Stimulated activated CD4-positive, alpha-beta T cell treated with anti-CD3 and anti-CD28 coated beads, Interleukin-1b, Interleukin-23, amount 100 ng/mL, for 4 hours (primary cell): ENCODE results near the gene SLC35C1.
A peak's percentile ranks its signal among the peaks of the same experiment; 100 is the strongest.

Experiments
- DNase-seq, 2 donors: peaks; one replicate each; pipeline ENCODE4 v3.0.0-alpha.2; 2020; ENCODE audit warnings: low read depth in 2 of 2

SLC35C1 gene

DNA sequence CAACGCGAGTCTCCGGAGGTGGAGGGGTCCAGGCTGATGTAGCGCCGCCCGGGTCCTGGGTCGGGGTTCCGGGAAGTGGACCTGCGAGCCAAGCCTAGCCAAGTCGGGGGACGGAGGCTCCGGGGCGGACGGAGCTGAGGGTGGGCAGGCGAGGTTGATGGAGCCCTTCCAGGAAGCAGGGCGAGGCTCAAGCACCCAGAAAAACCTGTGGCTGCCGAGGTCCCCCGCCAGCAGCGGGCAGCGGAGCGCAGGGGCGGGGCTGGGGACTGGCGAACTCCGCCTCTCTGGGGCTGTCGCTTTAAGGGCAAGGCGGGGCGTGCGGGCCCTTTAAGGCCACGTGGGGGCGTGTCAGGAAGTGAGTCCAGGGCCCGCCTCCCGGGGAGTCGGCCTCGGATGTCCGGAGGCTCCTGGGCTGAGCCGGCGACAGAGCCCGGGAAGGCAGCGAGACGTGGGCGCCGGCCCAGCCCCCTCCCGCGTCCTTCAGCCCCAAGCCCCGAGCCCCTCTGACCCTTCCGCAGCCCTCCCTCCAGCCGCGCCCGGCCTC is at the start of gene SLC35C1:
SLC35C1 (plus strand) TSS at position 389 of the 544 bp plus-strand sequence. CDS start 653 bp downstream, outside the sequence.
- peak; percentile 92 to 97 for DNase-seq

DNA sequence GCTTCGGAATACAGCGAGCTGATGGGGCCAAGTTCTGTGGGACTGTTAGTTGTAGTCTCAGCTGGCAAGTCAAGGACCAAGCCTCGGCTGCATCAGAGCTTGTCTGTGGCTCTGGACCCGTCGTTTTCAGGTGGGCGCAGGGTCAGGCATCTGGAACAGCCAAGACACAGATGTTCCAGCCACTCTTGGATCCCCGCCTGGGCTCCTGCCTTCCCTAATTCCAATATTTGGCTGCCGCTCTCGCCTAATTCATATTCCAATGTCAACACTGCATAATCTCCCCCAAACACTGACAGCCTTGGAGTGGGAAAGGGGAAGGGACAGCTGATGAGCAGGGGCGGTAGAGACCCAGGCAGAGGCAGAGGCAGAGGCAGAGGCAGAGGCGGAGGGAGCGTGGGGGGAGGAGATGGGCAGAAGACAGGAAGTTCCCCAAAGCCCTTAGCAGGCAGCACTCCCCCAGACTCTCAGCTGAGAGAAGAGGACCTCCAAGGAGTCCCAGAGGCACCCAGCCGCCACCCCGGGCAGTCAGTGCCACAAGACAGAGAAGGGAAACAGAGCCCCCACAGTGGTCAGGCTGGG is 49.6 kb upstream of the SLC35C1 start:
- no peak for DNase-seq

DNA sequence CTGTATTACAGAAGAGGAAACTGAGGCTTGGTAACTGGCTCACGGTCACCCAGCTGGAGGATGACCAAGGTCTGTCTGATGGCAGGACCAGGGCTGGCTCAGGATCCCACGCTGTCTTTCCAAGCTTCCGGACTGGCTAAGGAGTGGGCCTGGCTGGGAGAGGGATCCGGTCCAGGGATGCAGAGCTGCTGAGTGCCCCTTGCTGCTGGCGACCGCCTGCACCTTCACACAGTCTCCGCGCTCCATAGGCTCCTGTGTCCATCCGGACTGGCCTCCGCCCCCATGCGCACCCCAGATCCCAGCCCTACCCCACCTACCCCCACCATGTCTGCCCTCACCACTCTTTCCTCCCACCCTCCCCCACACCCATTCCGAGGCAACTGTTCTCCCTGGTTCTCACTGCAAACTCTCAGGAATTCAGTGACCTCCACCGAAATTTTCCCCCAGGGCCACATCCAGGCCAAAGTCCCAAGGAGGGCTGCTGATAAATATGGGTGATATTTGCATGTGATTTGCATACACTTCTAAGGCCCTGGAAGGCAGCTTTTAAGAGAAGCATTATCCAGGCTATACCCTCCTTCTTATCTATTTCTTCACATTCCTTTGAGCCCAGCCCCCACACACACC is 48.5 kb upstream of the SLC35C1 start:
- DNase-seq, result no peak

DNA sequence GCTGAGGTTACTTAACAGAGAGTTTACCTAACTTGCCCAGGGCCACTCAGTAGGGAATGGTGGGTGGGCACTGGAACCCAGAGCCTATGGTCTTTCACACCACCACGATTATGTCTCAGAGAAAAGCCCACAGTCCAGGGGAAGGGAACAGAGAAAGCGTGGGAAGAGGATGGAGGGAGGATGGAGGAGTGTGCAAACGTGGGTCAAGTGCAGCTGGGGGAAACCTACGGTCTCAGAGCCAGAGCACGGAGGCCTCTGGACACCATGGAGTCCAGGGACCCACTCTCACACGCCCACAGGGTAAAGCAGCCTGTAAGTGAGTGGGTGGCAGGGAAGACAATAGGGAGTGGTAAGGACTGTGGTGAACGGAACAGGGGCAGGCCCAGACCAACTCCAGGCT is 47.3 kb upstream of the SLC35C1 start:
- no peak for DNase-seq

DNA sequence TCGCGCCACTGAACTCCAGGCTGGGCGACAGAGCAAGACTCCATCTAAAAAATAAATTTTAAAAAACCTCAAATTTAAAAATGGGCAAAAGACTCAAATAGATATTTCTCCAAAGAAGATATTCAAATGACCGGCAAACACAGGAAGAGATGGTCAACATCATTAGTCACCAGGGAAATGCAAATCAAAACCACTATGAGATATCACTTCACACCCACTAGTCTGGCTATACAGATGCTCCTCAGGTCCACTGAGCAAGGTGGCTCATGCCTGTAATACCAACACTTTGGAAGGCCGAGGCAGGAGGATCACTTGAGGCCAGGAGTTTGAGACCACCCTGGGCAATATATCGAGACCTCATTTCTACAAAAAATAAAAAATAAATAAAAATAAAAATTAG is 43.3 kb upstream of the SLC35C1 start:
- no peak for DNase-seq

DNA sequence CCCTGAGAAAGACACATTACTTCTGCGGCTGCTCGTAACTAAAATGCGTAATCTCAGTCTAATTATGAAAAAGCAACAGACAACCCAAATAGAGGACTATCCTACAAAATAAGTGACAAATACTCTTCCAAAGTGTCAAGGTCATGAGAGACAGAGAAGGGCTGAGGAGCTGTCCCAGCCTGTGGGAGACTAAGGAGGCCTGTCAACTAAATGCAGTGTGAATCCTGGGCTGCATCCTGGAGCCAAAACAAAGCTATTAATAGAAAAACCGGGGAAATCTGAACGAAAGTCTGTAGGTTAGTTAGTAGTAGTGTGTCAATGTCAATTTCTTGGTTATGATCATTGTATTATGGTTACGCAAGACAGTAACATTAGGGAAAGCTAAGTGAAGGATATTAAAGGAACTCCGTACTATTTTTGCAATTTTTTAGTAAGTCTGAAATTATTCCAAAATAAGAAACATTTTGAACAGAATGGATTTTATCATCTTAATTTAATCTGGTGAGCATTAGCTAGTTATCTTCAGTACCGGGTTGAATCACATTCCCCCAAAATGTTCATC is 39.8 kb upstream of the SLC35C1 start:
- no peak for DNase-seq

DNA sequence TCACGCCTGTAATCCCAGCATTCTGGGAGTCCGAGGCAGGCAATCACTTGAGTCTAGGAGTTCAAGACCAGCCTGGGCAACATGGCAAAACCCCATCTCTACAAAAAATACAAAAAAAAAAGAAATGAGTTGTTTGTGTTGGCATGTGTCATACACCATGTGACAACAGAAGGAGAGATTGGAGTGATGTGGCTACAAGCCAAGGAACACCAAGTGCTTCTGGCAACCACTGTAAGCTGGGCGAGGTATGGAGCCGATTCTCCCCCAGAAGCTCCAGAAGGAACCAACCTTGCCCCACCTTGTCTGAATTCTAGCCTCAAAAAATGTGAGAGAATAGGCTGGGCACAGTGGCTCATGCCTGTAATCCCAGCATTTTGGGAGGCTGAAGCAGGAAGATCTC is 39.1 kb upstream of the SLC35C1 start:
- no peak for DNase-seq

DNA sequence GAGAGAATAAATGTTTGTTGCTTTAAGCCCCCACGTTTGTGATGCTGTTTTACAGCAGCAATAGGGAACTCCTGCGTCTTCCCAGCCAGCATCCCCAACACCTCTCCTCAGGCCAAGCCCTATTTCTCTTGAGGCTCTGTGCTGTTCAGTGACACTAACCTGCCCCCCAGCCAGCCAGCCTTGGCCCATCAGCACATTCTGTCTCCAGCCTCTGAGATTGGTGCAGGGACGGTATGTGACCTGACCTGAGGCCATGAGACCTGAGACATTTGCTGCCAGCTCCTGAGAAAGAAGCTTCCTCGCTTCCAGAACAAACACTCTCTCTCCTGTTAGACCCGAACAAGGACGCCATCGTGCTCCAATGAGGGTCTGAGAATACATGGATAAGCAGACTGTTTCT is 38.5 kb upstream of the SLC35C1 start:
- DNase-seq, result no peak

DNA sequence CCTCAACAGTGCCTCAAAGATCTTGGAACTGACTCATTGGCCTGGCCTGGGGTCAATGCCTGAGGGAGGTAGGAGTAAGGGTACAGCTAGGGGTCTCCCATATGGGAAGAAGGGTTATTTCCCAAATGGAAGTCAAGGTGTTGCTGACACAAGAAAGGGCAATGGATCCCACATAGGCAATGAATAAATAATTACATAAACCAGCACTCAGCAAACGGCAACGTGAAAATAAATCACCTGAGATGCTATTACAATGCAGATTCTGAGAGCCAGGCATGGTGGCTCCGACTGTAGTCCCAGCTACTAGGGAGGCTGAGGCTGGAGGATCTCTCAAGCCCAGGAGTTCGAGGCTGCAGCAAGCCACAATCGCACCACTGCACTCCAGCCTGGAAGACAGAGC is 36.5 kb upstream of the SLC35C1 start:
- no peak for DNase-seq

DNA sequence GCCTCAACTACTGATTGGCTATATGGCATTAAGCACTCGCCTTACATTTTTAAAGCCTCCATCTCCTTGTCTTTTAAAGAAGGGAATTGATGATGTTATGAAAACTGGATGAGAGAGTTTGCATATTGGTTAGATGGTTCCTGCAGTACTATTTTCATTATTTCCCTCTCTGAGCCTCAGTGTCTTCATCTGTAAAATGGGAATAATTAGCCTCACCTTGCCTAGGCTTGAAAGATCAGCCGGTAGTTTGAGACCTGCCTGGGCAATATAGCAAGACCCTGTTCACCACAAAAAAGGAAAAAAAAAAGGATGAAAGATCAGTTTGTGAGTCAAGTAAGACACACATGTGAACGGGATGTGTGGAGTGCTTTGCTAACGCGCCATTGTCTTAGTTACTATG is 35.0 kb upstream of the SLC35C1 start:
- no peak for DNase-seq

DNA sequence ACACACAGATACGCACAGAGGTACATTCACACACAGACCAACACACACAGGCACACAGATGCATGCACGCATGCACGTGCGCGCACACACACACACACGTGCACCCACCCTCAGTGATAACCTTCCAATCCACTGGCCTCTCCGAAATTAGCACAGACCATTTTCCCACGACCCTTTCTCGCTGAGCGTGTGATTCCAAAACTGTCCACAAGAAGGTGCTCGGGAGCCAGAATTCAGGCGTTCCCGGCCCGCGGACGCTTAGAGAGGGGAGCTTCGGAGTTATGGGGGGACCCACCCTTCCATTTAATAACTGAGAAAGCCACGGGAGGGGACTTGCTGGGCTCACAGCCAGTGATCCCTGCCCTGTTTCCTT is 33.8 kb upstream of the SLC35C1 start:
- DNase-seq, result peak; percentile 65

DNA sequence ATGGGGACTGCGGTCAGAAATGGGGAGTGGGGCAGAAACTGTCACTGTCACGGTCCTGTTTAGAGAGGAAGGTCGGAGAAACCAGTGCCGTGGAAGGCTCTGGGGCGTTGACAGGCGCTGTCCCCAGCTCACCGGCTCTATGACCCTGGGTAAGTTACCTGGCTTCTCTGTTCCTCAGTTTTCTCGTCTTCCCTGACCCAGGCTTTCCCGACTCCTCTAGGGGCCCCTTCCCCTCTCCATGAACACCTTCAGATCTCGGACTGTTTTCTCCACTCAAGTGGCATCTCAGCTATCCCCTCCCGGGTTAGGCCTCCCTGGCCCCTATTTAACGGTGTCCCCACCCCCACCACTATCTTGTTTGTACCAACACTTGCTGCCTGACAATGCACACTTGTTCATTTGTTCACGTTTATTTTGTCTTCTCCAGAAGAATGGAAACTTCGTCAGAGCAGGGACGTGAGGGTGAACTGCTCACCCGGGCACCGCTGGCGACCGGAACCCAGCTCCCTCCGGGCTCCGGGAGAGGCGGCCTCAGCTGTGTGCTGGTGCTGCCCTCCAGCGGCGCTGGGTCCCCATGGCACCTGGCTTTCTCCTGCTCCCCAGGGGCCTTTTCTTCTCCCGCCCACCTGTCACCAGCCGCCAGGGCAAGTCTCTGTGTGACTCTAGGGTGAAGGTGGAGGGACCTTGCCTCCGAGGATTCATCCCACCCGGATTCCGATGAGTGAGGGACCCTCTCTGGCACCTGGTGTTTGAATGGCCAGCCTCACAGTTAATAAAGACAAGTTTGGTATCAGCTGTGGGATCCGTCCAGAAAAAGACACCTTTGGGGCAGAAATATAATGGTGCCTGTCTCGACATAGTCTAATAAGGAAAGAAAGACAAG is 33.1 kb upstream of the SLC35C1 start:
- peak; percentile 79 to 81 for DNase-seq

DNA sequence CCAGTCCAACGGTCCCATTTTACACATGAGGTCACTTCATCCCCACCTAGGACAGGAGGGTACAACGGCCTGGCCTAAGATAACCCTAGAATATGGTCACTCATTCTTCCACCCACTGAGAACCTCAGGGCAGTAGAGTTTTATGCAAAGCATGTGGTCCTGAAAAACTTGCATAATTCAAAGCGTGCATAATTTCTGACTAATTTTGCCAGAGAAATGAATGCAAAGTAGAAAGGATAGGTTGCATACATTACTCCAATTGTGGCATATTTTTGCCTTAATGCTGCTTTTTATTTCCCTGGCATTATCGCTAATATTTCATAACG is 32.5 kb upstream of the SLC35C1 start:
- DNase-seq, result no peak

DNA sequence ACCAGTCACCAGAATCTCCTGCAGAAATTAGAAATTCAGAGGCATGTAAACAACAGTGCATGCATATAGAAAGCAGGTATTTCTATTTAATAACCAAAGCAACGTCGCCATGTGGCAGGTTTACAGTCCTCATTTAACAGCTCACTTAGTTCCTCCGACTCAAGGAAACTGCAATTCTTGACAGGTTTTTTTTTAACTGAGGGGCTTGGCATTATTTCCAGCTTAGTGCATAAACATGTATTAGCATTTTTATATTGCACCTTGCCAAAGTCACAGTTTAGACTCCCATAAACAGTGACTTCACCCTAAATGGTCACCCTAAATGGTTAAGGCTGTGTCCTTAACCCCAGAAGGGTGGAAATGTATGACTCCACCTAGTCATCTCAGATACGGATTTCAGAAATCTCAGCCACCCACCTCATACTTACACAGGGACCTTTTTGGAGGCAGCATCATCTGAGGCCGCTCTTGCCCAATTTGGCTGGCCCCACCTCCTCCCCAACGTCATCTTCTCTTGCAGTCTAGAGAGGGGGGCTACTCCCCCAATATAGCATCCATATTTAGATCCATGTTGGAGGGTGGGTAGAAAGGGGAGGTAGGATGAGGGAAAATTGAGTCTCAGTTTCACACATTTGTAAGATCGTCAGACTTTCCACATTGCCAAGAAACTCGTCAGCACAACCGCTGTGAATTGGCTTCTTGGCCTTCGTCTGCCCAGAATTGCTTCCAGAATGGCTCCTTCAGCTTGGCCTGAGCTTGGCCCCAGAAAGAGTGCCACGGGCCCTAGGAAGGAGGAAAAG is 31.8 kb upstream of the SLC35C1 start:
- DNase-seq, result no peak

DNA sequence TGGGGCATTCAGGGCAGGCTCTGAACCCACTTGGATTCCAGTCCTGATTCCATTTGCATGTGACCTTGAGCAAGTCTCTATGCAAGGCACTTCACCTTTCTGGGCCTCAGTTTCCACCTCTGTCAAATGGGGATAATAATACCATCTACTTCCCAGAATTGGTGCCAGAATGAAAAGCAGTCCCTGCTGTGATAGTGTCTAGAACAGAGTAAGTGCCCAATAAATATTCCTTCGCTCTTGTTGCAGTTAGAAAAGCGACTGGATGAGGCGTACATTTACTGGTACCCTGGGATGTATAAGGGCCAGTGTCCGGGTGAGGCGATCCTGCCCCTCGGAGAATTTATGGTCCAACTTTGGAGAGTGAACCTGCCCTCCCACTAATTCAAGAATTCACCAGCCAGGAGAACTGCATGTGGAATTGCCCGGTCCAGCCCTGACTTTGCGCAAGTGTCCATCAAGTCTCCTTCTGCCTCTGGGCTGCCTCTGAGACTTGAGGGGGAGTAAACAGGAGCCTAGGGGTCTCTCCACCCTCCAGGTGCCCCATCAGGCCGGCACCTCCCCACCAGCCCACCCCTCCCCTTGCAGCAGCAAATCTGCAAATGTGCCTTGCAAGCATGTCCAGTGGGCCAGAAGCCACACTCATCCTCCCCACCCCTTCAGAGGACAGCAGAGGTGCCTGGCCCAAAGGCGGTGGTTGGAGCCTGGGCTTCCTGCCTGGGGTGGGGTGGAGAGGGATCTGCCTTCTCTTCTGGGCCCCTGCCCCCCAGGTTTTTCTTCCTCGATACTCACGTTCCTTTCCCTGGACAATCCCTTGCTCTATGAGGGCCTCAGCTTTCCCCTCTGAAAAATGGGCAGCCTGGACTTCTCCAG is 30.9 kb upstream of the SLC35C1 start:
- DNase-seq, result no peak

DNA sequence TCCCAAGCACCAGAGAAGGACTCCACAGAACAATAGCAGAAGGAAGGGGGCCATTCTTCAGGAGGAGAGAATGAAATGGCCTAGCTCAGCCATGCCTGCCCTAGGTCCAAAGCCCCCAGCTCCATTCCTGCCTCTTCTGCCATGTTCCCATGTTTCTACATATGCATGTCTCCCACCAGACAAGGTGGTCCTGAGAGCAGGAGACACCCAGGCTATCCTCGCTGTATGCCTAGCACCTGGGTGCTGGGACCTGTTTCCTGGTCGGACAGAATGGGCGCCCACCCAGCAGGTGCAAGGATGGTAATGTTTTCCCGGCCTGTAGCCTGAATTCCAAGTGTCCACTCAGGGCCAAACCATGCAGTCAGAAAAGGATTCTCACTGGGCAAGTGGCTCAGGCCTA is 30.2 kb upstream of the SLC35C1 start:
- DNase-seq, result no peak

DNA sequence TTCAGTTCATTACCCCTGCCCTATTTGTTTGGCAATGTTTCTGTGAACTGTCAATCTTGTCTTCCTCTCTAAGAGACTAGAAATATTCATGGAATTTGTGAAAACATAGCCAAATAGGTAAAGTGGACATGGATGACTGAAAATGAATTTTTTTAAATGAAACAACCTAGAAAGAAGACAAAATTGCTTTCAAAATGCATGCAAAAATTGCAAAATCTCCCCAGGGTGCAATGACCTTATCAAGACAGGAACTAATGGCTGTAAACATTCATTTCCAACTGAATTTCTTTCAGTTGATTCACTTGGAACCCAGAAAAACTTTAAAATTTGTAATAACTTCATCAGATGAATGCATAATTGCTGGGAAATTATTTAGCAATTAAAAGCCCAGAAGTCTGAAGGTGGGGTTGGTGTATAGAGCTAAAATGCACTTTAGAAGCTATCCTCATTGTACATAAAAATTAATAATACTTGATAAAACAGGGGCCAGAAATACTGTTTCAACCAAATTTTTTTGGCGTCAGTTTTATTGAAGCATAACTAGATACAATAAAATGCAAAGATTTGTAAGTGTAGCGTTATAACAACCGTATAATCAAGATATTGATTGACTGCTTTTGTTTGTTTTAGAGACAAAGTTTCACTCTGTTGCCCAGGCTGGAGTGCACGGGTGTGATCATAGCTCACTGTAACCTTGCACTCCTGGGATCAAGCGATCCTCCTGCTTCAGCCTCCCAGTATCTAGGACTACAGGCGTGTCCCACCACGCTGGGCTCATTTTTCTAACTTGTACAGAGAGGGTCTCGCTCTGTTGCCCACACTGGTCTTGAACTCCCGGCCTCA is 27.6 kb upstream of the SLC35C1 start:
- no peak for DNase-seq

DNA sequence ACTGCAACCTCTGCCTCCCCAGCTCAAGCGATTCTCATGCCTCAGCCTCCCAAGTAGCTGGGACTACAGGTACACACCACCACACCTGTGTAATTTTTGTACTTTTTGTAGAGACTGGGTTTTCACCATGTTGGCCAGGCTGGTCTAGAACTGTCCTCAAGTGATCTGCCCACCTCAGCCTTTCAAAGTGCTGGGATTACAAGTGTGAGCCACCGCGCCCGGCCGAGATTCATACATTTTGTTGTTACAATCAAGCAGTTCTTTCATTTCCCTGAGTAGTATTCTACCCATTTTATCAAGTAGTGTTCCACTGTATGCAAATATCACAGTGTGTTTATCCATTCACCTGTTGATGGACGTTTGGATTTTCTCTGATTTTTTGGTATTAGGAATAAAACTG is 26.6 kb upstream of the SLC35C1 start:
- DNase-seq, result no peak

DNA sequence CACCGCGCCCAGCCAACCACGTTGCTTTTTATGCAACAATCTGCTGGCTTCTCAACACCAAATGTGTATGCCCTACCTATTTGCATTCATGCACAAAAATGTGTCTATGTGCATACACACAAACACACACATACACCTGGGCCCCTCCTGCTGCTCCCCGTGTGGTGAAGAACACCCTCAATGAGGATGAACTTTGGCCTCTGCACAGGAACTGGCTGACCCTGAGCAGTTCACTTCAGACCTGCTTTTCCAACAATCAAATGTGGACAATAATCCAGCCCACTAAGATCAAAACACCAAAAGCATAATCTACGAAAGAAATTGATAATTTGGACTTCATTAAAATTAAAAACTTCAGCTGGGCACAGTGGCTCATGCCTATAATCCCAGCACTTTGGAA is 25.3 kb upstream of the SLC35C1 start:
- DNase-seq, result no peak

DNA sequence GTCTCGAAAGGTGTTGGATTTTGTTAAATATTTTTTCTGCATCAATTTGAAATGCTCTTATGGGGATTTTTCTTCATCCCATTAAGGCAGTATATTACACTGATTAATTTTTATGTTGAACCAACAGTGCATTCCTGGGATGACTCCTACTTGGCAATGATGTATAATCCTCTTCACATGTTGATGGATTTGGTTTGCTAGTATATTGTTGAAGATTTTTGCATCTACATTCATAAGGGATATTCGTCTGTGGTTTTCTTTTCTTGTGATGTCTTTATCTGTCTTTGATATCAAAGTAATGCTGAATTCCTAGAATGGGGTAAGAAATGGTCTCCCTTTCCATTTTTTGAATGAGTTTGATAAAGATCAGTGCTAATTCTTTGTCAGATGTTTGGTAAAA is 18.7 kb upstream of the SLC35C1 start:
- DNase-seq, result no peak
